ENCODE results near the gene CRCP.

CRCP gene

GRCh38 chr7:66193146-66193725 is 78.6 kb downstream of the CRCP start:
- no peaks in the 10 kb centered on the region for H3K9me3 ChIP-seq
- no peaks in the 10 kb centered on the region for H3K36me3 ChIP-seq
- no peak for TF ChIP-seq CTCF (IDR thresholded peaks at IDR 0.05)
- H3K27me3 ChIP-seq: peaks cover under 1% of the 10 kb centered on the region
- no peak overlapping the region for H3K27ac ChIP-seq
- no peaks in the 10 kb centered on the region for H3K4me1 ChIP-seq (ENCODE audit: control insufficient read depth in 1 of 2, insufficient read depth in 1 of 2, low read depth in 1 of 2, low read length in 1 of 2)
- H3K4me3 ChIP-seq (ENCODE audit: low read depth in 1 of 2, low read length in 1 of 2): no peak overlapping the region

- TF ChIP-seq CTCF (IDR thresholded peaks at IDR 0.05): no peak
Observed at GRCh38 chr7:66198469-66198868, 83.8 kb downstream of the CRCP start.

GRCh38 chr7:66198956-66199355 is 84.3 kb downstream of the CRCP start:
- TF ChIP-seq CTCF (IDR thresholded peaks at IDR 0.05): no peak
- H3K36me3 ChIP-seq: no peaks in the 10 kb centered on the region
- H3K4me3 ChIP-seq (ENCODE audit: low read depth in 1 of 2, low read length in 1 of 2): no peak overlapping the region
- H3K4me1 ChIP-seq (ENCODE audit: control insufficient read depth in 1 of 2, insufficient read depth in 1 of 2, low read depth in 1 of 2, low read length in 1 of 2): no peaks in the 10 kb centered on the region
- no peak overlapping the region for H3K27ac ChIP-seq
- H3K9me3 ChIP-seq: no peaks in the 10 kb centered on the region
- H3K27me3 ChIP-seq: peaks cover 49% of the 10 kb centered on the region

More at GRCh38 chr7:66198469-66198868, 83.8 kb downstream of the CRCP start:
- Histone ChIP-seq H3K4me1 (ENCODE audit: control insufficient read depth in 1 of 2, insufficient read depth in 1 of 2, low read depth in 1 of 2, low read length in 1 of 2) (no peaks in the 10 kb centered on the region), H3K27ac (no peak overlapping the region), H3K27me3 (peaks cover 44% of the 10 kb centered on the region), H3K4me3 (ENCODE audit: low read depth in 1 of 2, low read length in 1 of 2) (no peak overlapping the region), H3K36me3 (no peaks in the 10 kb centered on the region), H3K9me3 (no peaks in the 10 kb centered on the region)

GRCh38 chr7:66202441-66202840 is 87.8 kb downstream of the CRCP start:
- no peak for TF ChIP-seq CTCF (IDR thresholded peaks at IDR 0.05)
- H3K27me3 ChIP-seq: peaks cover 84% of the 10 kb centered on the region

More at GRCh38 chr7:66202441-66202840, 87.8 kb downstream of the CRCP start:
- Histone ChIP-seq H3K27ac (no peak overlapping the region), H3K9me3 (no peaks in the 10 kb centered on the region), H3K36me3 (no peaks in the 10 kb centered on the region), H3K4me3 (ENCODE audit: low read depth in 1 of 2, low read length in 1 of 2) (no peak overlapping the region), H3K4me1 (ENCODE audit: control insufficient read depth in 1 of 2, insufficient read depth in 1 of 2, low read depth in 1 of 2, low read length in 1 of 2) (peaks cover 24 to 30% of the 10 kb centered on the region in 2 experiments)
